HG03097 (cell line): Measurements from ENCODE around the gene CLEC4A.
"Not testable (repeated sequence)": the region's sequence is repeated elsewhere in the genome, so short reads cannot be mapped to it uniquely, and the experiment has no call there.

ENCODE experiments used
- ATAC-seq: cut with Tn5 transposase; IDR thresholded peaks from one replicate; pipeline ENCODE4 v1.9.1; 2021; ENCODE audit not compliant: unreplicated experiment, low FRiP score

Gene CLEC4A

GRCh38 chr12:8133636-8134397, 10.4 kb downstream of the CLEC4A start:
- not testable (repeated sequence) for ATAC-seq

GRCh38 chr12:8134398-8134930, 11.0 kb downstream of the CLEC4A start:
- ATAC-seq: not testable (repeated sequence)

- not testable (repeated sequence) for ATAC-seq
Observed at GRCh38 chr12:8141647-8142046, 18.2 kb downstream of the CLEC4A start.

- no peak for ATAC-seq
Observed at GRCh38 chr12:8143261-8143660, 19.8 kb downstream of the CLEC4A start.

- ATAC-seq: no peak
Observed at GRCh38 chr12:8145754-8146441, 22.5 kb downstream of the CLEC4A start.

- ATAC-seq: no peak
Observed at GRCh38 chr12:8146442-8146771, 23.0 kb downstream of the CLEC4A start.

- ATAC-seq: no peak
Observed at GRCh38 chr12:8154526-8154925, 31.1 kb downstream of the CLEC4A start.

GRCh38 chr12:8156416-8156815, 33.0 kb downstream of the CLEC4A start:
- ATAC-seq: no peak

- ATAC-seq: no peak
Observed at GRCh38 chr12:8156845-8157244, 33.4 kb downstream of the CLEC4A start, which contains the start of gene ZNF705A. TSS of gene ZNF705A (plus strand) at chr12:8157015. CDS start at chr12:8172626, 15,611 bp downstream.

- ATAC-seq: no peak
Observed at GRCh38 chr12:8157484-8158198, 34.2 kb downstream of the CLEC4A start.

- not testable (repeated sequence) for ATAC-seq
Observed at GRCh38 chr12:8172911-8173310, 49.5 kb downstream of the CLEC4A start.

GRCh38 chr12:8179989-8180585, 56.7 kb downstream of the CLEC4A start:
- ATAC-seq: not testable (repeated sequence)

- ATAC-seq: not testable (repeated sequence)
Observed at GRCh38 chr12:8181271-8181670, 57.9 kb downstream of the CLEC4A start.

- ATAC-seq: not testable (repeated sequence)
Observed at GRCh38 chr12:8182923-8183322, 59.5 kb downstream of the CLEC4A start.

- ATAC-seq: not testable (repeated sequence)
Observed at GRCh38 chr12:8183346-8183745, 59.9 kb downstream of the CLEC4A start.

- ATAC-seq: not testable (repeated sequence)
Observed at GRCh38 chr12:8184206-8184605, 60.8 kb downstream of the CLEC4A start.

- ATAC-seq: not testable (repeated sequence)
Observed at GRCh38 chr12:8188088-8188487, 64.7 kb downstream of the CLEC4A start.
